Embryonic facial prominence (tissue), 1 donor: ENCODE results near the gene LINC00237.

ENCODE experiments used
- DNase-seq: peaks from one replicate; pipeline ENCODE4 v3.0.0-alpha.2; 2016; ENCODE audit errors: extremely low spot score

LINC00237 gene

DNA sequence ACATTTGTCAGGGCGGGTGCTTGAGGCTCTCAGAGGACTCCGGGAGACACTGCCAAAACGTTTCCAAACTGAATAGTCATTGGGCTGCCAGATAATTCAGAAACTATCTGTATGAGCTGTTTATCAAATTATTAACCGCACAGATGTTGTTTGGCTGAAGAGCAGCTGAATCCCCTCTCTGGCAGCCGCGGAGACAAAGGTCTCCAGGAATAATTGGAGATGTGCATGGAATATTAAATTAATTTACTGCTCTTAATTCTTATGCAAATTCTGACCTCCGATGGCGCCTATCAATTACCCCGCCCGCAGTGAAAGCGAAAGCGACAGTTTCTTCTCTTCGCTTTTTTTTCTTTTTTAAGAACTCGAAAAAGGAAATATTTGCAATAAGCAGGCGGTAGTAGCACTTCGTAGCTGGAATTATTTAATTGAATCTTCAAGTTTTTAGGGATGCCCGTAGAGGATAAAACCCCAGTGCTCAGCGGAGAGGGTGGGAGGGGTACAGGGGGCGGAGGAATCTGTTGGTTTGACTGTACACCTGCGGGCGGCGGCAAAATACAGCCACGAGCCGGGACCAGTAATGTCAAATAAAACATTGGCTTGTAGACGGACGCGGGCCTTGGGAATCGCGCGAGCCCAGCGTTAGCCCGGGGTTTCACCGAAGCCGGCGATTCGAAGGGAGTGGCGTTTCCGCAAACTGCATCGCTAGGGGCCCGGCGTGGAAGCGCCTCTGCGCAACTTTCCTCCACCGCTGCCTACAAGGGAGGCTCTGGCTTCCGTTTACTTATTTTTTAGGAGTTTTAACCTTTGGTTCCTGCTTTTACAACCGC is 6.2 kb downstream of the LINC00237 start:
- no peak for DNase-seq

DNA sequence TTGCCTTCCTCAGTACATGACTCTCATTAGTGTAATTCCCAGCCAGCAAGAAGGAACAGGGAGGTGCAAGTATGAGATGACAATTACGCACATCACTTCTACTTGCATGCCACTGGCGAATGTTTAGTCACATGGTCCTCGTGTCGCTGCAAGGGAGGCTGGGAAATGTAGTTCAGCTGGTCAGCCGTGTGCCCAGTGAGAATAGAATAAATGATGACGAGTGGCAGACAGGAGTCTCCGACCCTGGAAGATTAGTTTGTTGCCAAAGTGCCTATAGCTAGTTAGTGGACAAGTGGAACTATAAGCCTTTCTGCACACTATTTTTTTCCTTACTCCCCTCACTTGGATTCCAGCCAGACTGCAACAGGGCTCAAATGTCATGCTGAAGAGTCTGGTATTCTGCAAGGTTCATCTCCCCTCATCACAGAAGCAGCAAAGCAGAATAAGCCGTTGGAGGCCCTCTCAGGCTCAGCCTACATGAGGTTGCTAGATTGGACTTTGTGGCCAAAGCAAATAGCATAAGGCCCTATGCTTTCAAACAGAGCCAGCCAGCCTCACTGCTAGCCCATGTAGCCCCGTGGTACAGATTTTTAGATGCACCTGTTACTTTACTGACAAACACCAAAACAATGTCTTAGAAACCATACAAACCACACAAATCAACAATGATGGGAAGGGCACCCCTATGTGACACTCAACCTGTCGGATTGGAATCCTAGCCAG is 9.7 kb downstream of the LINC00237 start:
- no peak for DNase-seq

DNA sequence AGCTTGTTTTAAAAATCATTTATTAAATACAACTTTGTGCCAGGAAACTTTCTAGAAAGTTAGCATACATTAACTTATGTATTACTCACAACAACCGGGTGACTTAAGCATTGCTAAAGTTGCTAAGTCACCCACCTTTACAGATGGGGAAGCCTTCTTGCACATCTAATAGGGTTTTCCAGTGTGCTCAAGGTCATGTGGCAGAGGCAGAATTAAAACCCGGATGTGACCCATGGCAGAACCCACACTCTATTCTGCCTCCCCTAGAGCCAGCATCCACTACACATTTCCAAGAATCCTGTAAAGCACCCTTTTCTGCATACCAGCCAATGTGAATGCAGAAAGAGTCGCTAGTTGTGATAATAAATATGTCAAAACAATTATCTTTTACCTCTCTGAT is 13.4 kb downstream of the LINC00237 start:
- no peak for DNase-seq

DNA sequence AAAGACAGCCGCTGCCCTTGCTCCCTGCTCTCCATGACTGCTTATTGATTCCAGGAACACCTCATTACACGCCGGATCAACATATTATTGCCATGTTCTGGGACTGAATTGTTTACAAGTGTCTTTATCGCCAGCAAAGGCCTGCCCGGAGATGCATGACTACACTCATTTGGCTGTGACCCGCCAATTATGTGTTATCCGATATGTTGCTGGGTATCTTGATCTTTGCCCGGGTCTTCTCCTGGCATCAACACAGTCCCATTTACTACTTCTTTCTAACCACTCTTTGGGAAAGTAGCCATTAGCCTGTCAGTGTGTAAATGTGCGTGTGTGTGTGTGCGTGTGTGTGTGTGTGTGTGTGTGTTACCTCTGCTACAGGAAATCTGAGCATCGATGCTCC is 15.4 kb downstream of the LINC00237 start:
- no peak for DNase-seq

DNA sequence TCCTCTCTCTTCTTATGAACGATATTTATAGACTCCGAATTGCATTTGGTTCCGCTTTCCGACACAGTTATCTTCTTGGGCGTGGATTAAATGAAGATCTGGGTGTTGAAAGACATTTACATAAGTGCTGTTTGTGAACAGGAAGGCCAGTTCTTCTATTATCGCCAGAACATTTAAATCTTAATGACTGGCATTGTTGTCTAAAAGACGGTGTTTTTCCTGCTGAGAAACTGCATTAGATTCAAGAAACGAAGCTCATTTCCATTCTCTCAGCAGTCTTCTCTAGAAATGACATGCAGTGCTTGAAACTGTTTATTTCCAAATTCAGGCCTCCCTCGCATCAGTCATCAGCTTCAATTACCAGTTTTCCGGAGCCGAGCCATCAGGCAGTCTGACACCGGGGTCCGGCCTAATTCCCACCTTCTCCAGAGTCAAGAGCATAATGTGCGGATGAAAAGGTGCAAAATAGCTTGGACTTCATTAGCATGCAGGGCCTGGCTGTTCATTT is 16.0 kb downstream of the LINC00237 start:
- no peak for DNase-seq

DNA sequence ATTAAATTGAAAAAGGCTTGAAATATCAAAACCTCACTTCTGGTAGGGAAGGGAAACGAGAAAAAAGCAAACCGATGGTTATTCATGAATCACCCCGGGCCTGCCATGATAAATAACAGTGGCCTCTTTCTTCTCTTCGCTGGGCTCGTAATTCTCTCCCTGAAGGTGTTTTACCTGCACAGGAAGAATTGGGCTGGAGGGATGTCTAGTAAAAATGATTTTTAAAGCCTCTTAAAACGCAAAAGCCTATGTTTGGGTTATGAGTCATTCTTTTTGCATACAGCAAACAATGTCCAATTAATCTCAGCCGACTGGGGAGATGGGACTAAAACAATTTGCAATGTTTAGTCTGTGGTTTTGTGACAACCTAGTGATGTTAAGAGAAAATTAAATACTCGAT is 16.8 kb downstream of the LINC00237 start:
- DNase-seq: no peak

DNA sequence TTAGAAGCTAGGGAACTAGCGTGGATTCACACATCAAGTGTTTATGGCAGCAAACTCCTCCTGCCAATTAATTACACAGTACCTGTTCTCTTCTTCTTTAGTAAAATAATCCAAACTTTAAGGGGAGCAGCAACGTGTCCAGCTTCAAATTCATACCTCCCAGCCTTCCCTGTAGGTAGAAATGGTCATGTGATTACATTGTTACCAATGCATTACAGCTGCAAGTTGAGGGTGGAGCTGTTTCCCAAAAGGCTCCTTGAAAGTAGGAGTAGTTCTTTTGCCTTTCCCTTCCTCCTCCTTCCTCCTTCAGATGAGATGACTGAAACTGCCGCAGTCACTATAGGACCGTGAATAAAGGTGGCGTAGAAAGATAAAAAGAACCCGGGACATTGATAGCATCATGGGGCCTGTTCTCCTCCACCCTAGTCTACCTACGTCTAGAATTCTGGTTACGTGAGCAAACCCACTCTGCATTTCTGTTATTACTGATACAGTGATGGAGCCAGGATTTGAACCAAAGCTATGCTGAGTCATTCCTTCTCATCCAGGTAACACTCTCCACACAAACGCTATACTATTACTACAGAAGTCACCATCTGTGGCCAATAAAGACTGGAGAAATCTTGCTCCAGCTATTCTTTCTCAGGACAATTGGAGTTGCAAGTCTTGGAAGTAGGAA is 18.2 kb downstream of the LINC00237 start:
- no peak for DNase-seq

DNA sequence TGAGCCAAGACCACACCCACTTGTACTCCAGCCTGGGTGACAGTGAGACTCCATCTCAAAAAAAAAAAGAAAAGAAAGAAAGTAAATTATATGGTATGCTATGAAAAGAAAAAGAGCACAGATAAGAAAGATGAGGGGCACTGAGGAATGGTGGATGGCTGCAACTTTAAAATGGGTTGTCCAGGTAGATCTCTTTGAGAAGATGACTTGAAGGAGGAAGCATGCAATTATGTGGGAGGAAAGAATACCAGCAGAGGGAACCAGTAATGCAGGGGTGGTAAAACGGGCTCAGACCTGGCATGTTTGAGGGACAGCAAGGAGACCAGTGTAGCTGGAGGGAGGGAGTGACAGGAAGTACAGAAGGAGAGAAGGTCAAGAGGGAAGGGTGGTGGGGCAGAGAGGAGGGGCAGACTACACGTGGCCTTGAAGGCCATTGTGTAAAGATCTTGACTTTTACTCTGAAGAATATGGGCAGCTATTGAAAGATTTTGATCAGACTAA is 22.3 kb downstream of the LINC00237 start:
- no peak for DNase-seq

DNA sequence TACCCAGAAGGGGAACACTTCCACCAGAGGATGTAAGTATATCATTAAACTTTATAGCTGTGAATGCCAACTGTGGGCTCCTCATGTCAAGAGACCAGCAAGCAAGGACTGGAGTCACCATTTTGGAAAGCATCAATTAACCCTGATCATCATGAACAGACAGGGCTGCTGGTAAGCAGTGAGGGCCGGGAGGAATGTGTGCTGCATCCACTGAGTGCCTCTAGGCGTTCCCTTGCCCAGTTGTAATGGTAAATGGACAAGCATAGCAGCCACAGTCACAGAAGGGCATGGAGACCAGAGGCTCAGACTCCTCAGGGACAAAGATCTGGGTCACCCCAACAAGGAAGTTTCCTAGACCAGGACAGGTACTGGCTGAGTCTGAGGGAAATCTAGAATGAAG is 23.6 kb downstream of the LINC00237 start:
- DNase-seq: no peak

DNA sequence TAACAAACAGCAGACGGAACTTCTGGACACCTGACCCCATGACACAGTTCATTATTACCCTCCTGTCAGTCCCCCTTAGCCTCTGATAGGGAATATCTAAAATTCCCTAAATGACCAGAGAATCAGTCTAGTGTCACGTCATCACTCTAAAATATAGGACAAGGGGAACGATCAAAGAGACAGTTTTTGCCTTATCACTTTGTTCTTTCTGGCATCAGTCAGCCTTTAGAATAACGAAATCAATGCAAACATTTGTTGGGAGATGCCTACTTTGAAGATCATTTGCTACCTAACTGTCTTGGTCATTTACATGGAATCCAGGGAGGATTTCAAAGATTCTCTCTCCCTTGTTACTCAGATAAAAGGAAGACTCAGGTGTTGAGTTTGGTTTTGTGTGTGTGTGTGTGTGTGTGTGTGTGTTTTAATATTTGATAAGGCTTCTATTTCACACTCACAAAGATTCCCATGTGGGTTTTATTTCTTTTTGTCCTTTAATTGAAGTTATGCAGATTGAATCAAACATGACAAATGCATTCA is 28.3 kb downstream of the LINC00237 start:
- DNase-seq: no peak

DNA sequence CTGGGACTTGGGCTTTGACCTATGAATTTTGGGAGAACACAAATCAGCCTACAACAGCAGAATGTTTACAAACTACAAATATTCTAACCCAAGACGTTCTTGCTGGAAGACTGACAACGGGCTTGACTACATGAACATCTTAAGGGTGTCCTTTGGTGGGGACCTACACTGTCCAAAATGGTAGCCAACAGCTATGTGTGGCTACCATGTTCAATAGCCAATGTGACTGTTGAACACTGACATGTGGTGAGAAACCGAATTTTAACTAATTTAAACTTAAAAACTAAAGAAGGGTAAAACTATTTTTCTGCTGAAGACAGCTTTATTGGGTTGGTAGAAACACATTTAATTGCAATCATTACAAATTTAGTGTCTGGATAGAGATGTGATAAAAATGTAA is 30.1 kb downstream of the LINC00237 start:
- no peak for DNase-seq

DNA sequence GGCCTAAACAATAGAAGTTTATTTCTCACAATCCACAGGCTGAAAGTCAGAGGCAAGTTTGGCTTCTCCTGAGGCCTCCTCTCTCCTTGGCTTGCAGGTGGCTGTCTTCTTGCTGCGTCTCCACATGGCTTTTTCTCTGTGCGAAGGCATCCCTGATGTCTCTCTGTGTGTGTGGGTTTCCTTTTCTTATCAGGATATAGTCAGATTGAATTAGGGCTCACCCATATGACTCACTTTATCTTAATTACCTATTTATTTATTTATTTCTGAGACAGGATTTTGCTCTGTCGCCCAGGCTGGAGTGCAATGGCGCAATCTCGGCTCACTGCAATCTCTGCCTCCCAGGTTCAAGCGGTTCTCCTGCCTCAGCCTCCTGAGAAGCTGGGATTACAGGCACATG is 30.7 kb downstream of the LINC00237 start:
- no peak for DNase-seq

DNA sequence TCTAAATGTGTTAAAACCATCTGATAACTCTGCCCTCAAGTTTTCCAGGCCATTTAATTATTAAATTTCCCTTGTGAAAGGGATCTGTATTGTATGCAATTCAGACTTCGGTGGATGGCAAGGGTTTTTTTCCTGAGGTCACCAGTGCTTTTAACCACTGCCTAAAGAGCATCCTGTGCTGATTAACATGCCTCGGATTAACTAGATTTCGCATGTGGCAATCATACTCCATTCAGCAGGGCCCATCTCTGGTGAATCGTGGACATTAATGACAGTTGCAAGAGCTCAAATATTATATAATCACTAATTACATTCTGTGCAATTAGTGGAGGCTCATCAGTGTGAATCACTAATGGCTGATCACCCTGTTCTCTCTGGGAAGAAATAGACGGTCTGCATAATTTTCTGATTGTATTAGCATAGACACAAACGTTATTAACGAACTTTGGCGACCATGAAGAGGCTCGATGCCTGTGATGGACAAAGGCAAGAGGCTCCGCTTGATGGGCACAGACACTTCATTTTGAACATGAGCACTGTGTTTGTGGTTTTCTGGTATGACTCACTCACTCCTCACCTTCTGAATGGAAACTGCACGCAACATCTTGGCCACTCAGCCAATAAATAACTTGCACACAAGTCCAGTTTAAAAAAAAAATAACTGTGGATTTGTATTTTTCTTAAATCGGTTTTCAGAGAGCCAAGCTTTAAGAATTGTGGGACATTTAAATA is 31.4 kb downstream of the LINC00237 start:
- DNase-seq: no peak

DNA sequence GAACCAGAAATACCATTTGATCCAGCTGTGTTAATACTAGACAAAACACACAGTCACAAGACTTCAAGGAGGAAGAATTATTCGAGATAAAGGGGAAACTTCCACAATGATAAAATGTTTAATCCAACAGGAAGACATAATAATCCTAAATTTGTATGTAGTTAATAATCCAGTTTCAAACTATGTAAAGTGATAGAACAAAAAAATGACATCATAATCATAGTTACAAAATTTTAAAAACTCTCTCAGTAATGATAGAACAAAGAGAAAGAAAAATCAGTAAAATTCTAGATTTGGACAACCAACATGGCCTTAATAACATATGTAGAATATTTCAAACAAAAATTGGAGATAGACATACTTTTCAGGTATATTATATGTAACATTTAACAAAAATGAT is 38.9 kb downstream of the LINC00237 start:
- no peak for DNase-seq

DNA sequence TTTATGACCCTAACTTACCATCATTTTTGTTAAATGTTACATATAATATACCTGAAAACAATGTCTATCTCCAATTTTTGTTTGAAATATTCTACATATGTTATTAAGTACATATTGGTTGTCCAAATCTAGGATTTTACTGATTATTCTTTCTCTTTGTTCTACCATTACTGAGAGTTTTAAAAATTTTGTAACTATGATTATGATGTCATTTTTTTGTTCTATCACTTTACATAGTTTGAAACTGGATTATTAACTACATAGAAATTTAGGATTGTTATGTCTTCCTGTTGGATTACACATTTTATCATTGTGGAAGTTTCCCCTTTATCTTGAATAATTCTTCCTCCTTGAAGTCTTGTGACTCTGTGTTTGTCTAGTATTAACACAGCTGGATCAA is 41.2 kb downstream of the LINC00237 start:
- no peak for DNase-seq

DNA sequence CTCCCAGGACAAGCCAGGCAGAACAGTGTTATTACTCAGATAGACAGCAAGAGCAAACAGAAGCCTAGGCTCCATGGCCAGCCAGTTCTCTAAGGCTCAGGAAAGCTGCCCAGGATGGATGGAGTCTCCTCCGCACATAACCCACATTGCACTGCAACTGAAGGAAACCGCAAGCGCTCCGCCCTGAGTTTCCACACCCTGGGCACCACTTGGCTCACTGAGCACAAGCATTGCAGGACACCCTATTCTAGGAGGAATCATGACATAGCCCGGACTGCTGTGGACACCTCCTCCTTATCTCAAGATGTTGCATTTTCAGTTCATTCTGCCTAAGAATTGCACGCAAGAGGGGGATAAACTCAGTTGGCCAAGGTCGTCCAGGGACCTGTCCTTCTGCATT is 42.9 kb downstream of the LINC00237 start:
- no peak for DNase-seq

DNA sequence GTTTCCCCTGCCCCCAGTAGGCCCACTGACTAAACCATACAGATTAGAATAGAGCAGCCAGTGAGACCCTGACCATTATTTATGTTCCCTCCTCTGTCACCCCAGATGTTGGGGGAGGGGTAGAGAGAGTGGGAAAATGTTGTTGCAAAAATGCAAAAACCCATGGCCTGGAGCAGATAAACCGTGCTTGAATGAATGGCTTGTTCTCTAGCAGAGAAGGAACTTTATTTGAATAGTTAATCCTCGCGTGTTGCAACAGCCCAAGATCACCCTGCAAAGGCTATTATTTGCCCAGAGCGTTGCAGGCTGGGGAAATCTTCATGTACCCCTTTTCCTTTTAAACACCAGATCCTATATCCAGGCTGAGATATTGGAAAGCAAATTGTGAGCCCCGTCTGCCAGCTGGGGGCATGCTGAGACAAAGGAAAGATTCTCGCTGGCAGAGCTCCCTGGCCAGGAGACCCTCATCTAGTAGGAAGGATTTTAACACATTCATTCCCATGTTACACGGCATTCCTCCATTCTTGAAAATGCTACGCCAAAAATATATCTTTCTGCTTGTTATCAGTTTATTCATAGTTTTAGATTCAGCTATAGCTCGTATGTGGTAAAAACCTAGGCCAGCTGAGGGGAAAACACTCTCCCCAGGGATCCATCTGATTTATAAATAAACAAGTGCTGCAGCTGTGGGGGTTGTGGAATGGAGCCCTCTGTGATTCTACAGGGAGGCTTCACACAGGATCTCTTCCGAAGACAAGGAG is 53.0 kb downstream of the LINC00237 start:
- no peak for DNase-seq

DNA sequence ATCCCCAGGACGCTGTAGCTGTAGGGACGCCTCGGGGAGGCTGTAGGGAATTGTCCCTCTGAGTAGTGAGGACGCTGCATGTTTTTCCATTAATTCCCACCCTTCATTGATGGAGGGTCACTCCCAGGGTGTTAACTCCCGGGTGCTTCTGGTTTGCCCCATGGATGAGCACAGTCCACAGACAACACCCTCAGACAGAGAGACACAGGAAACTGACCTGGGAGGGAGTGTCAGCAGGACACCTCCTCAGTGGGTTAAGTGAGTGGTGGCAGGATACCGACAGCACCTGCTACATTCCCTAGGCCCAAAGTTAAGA is 53.5 kb downstream of the LINC00237 start:
- DNase-seq: no peak

DNA sequence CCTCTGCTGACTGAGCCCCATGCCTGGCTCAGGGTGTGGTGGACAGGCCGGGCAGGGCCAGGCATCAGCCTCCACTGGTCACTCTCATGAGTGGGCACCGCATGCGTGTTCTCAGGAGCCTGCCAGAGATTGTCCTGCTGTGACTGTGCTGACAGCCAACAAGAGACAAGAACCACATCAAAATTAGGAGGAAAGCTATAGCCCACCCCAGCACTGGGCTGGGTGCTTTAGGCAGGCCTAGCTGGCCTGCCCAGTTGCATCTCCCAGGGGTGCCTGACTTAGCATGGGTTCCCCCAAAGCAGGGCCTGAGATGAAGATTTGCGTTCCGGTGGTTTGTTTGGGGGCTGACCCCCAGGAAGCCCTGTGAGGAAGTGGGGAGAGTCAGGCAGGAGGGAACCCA is 53.9 kb downstream of the LINC00237 start:
- DNase-seq: no peak

DNA sequence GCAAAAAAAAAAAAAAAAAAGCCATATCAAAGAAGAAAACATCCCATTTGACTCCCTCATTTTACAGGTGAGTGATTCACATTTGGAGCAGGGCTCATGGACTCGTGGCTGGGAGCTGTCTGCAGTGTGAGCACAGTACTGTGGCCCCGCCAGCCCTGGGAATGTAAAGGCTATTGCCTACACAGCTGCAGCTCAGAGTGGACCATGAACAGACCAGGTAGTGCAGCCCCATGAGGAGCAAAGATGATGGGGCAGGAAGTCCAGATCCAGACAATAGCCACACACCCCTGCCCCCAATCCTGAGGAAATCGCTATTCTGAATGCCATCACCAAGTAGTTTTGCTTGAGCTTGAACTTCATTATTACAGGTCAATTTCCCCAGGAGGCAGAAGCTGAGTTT is 55.4 kb downstream of the LINC00237 start:
- DNase-seq: no peak

DNA sequence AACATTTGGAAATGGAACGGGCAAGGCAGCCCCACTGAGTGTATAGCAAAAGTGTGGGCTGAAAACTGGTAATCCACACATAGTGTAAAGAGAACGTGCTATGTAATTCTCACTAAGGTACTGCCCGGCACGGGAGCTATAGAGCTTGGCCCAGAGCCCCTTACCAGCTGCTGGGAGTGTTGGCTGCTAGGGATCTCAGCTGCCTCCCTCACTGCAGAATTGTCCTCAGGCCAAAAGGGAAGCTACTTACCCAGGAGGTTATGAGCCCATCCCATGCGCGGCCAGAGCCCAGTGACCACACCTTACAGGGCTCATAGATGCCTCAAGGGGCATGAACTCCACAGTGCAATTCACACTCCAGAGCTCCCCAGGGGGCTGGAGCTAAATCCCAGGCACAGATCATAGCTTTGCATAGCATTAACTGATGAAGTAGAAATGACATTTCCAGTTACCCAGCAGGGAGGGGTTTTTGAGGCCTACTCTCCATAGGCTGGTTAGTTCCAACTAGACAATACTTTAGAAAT is 56.8 kb downstream of the LINC00237 start:
- DNase-seq: no peak
